Heart right ventricle (tissue), 16 donors: ENCODE measurements around the gene NOL12. TPM values are rescaled to one million over a fixed set of nuclear protein-coding genes. Genes with fewer than 3 reads are reported as not detected.
A peak's percentile ranks its signal among the peaks of the same experiment; 100 is the strongest.
"Not testable (repeated sequence)": the region's sequence is repeated elsewhere in the genome, so short reads cannot be mapped to it uniquely, and the experiment has no call there.

Source experiments
- ATAC-seq, 8 donors: fragments of 200-7000 bp; cut with Tn5 transposase; one replicate each; pipeline ENCODE4 v1.9.1; 2020; ENCODE audit warnings: mild to moderate bottlenecking in 8 of 8, moderate library complexity in 8 of 8, moderate number of reproducible peaks in 1 of 8
- DNase-seq, 2 donors: peaks; one replicate each; pipeline ENCODE4 v3.0.0-alpha.2; 2020
- H3K27ac ChIP-seq, 10 donors: fragments of 200-600 bp; sonication (generic) in 2 of 10; one replicate each; pipeline versions ENCODE4 v1.5.0 to v1.8.0; 2020 to 2022; ENCODE audit warnings: mild to moderate bottlenecking in 3 of 10
- H3K27me3 ChIP-seq, 7 donors: fragments of 200-600 bp; one replicate each; pipeline ENCODE4 v1.8.0; 2021 to 2022; ENCODE audit warnings: mild to moderate bottlenecking in 2 of 7
- H3K36me3 ChIP-seq, 9 donors: fragments of 200-600 bp; sonication (generic) in 1 of 9; one replicate each; pipeline versions ENCODE4 v1.5.0 to v1.8.0; 2020 to 2022; ENCODE audit warnings: mild to moderate bottlenecking in 2 of 9
- H3K4me1 ChIP-seq, 9 donors: fragments of 200-600 bp; sonication (generic) in 1 of 9; one replicate each; pipeline versions ENCODE4 v1.5.0 to v1.8.0; 2020 to 2022; ENCODE audit warnings: mild to moderate bottlenecking in 4 of 9
- H3K4me3 ChIP-seq, 10 donors: fragments of 200-600 bp; sonication (generic) in 2 of 10; one replicate each; pipeline versions ENCODE4 v1.5.0 to v1.8.0; 2020 to 2022; ENCODE audit warnings: mild to moderate bottlenecking in 7 of 10, moderate library complexity in 2 of 10
- H3K9me3 ChIP-seq, 11 donors: fragments of 200-600 bp in 10 of 11; sonication (generic) in 2 of 11; one replicate each; pipeline versions ENCODE4 v1.5.0 to v1.8.0; 2013 to 2022; ENCODE audit warnings: mild to moderate bottlenecking in 2 of 11, control low read depth in 1 of 11, moderate library complexity in 1 of 11
- WGBS, 2 donors: extraction: QIAGEN DNeasy Blood & Tissue Kit; methylation state at CpG; one replicate each; pipeline ENCODE4 v1.1.7; 2013; ENCODE audit warnings: inconsistent platforms in 1 of 2; 5-methylcytosine and 5-hydroxymethylcytosine counted together
- intact Hi-C, 10 donors: fragments of 100-400 bp; cut with DNase I; formaldehyde crosslinking; loops; one replicate each; pipeline versions ENCODE4 v1.11.1 to v1.14.2; 2022
- polyA plus RNA-seq, 2 donors: library from polyadenylated mRNA; stranded (reverse); fragments of 200-250 nt; gene quantifications; one replicate each; pipeline ENCODE4 v1.2.3, GENCODE V29; 2013
- total RNA-seq, 10 donors: library from RNA; stranded (reverse); fragmentation: NEBNext Ultra II Directional in 3 of 10; extraction: Animal tissue kit (Norgen Biotek cat#: 25700) in 3 of 10; gene quantifications; one replicate each; pipeline versions ENCODE4 v1.2.1 to v1.2.4, GENCODE V29; 2021 to 2023
- TF ChIP-seq, protein P1 (sequence below), 9 donors: fragments of 200-600 bp; sonication (generic) in 2 of 9; IDR thresholded peaks; one replicate each; pipeline versions ENCODE4 v1.5.0 to v1.8.0; 2021 to 2022; ENCODE audit warnings: antibody characterized with exemption in 9 of 9, mild to moderate bottlenecking in 5 of 9, moderate library complexity in 1 of 9
- donor health status: Arrhythmogenic right ventricular cardiomyopathy.
- donor health status: ischemic (EF 13 %, LVEDD 7.1; RV severe dilation, severe dysfunction).
- donor health status: healthy with polysubstance abuse.
- donor health status: DM: no; HTN: yes; CAD: no.
- donor health status: DM: no; HTN: no; CAD: no.
- donor health status: ischemic (EF 25% LVEDD 6.9; RV normal size, moderate dysfunction).
- donor health status: ischemic (EF 25% LVEDD 5.7; RV mildly dilated, moderate dysfunction).
- donor health status: healthy.
- donor health status: DM: yes; HTN: yes; CAD: no.
- donor health status: Ischemic cardiomyopathy.
- donor health status: ischemic (EF 35%, LVEDD 5.7; RV mildly dilated, moderate dysfunction).
- donor health status: nonischemic (EF 11% LVEDD 7.7; RV severe dilation, severe dysfunction).
- donor health status: DM: yes; HTN: yes; CAD: no.
- donor health status: PGD.
- donor health status: ischemic (EF 29% LVEDD 5.4; RV normal size, mild dysfunction).
- donor health status: nonischemic (EF 23%, LVEDD 6.1; RV moderate dilation, normal function).

Gene NOL12
- total and polyA plus RNA-seq, 12 donors: 10.8 to 35.3 (median 13.3) TPM

- no peak for DNase-seq
- H3K27me3 ChIP-seq: no peaks in the 10 kb centered on the region
- no peak for ATAC-seq
- TF ChIP-seq, protein P1, sequence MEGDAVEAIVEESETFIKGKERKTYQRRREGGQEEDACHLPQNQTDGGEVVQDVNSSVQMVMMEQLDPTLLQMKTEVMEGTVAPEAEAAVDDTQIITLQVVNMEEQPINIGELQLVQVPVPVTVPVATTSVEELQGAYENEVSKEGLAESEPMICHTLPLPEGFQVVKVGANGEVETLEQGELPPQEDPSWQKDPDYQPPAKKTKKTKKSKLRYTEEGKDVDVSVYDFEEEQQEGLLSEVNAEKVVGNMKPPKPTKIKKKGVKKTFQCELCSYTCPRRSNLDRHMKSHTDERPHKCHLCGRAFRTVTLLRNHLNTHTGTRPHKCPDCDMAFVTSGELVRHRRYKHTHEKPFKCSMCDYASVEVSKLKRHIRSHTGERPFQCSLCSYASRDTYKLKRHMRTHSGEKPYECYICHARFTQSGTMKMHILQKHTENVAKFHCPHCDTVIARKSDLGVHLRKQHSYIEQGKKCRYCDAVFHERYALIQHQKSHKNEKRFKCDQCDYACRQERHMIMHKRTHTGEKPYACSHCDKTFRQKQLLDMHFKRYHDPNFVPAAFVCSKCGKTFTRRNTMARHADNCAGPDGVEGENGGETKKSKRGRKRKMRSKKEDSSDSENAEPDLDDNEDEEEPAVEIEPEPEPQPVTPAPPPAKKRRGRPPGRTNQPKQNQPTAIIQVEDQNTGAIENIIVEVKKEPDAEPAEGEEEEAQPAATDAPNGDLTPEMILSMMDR (IDR thresholded peaks at IDR 0.05): no peak
- no peaks in the 10 kb centered on the region for H3K9me3 ChIP-seq
- H3K4me3 ChIP-seq: no peak overlapping the region
- H3K27ac ChIP-seq: no peak overlapping the region
- H3K4me1 ChIP-seq: no peaks in the 10 kb centered on the region
- 93% methylated on average over 9 of the region's 9 CpGs for WGBS, 2 donors
- H3K36me3 ChIP-seq: no peaks in the 10 kb centered on the region
- intact Hi-C loops: no loop called here
Measured at GRCh38 chr22:37716708-37717107, 30.6 kb downstream of the NOL12 start.

- H3K27me3 ChIP-seq, ATAC-seq, H3K27ac ChIP-seq, H3K4me3 ChIP-seq, DNase-seq, H3K36me3 ChIP-seq, H3K4me1 ChIP-seq, H3K9me3 ChIP-seq, intact Hi-C loops: not testable (repeated sequence)
- 94 to 97% methylated on average over 7 of the region's 7 CpGs for WGBS, 2 donors
Measured at GRCh38 chr22:37717235-37717634, 31.1 kb downstream of the NOL12 start.

- H3K36me3 ChIP-seq, DNase-seq, ATAC-seq, H3K27ac ChIP-seq, H3K4me1 ChIP-seq, H3K4me3 ChIP-seq, intact Hi-C loops, H3K9me3 ChIP-seq, H3K27me3 ChIP-seq: not testable (repeated sequence)
- 95 to 97% methylated on average over 38 of the region's 38 CpGs for WGBS, 2 donors
Measured at GRCh38 chr22:37717746-37718305, 31.7 kb downstream of the NOL12 start.

DNA sequence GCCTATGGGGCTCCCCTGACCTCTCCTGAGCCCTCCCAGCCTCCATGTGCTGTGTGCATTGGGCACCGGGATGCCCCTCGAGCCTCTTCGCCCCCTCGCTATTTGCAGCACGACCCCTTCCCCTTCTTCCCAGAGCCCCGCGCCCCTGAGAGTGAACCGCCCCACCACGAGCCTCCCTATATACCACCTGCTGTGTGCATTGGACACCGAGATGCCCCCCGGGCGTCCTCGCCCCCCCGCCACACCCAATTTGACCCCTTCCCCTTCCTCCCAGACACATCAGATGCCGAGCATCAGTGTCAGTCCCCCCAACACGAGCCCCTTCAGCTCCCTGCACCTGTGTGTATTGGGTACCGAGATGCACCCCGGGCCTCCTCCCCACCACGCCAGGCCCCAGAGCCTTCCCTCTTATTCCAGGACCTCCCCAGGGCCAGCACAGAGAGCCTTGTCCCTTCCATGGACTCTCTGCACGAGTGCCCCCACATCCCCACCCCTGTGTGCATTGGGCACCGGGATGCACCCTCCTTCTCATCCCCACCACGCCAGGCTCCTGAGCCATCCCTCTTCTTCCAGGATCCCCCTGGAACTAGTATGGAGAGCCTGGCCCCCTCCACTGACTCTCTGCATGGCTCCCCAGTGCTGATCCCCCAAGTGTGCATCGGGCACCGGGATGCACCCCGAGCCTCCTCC, 39.6 kb downstream of the NOL12 start:
- Histone ChIP-seq H3K27me3 (no peaks in the 10 kb centered on the region), H3K4me1 (peaks cover 0 to 27% (median 13%) of the 10 kb centered on the region in 9 donors), H3K9me3 (no peaks in the 10 kb centered on the region), H3K4me3 (no peak overlapping the region), H3K27ac (no peak overlapping the region), H3K36me3 (no peaks in the 10 kb centered on the region)
- intact Hi-C loops: loop anchor here in 1 of 10 donors (10.0 kb wide), 1 partner anchor 81 kb away; no protein-coding TSS in a partner anchor
- 93 to 95% methylated on average over 22 to 25 of the region's 25 CpGs for WGBS, 2 donors
- ATAC-seq (peak in 2 of 8 donors; percentile 13 to 39), DNase-seq (no peak)
- TF ChIP-seq, protein P1 (IDR thresholded peaks at IDR 0.05): no peak

- peak in 2 of 8 donors; percentile 18 to 48 for ATAC-seq
- no peak overlapping the region for H3K27ac ChIP-seq
- H3K36me3 ChIP-seq: no peaks in the 10 kb centered on the region
- intact Hi-C loops: loop anchor here in 1 of 10 donors (10.0 kb wide), 1 partner anchor 82 kb away; no protein-coding TSS in a partner anchor
- H3K9me3 ChIP-seq: no peaks in the 10 kb centered on the region
- WGBS, 2 donors: 90 to 93% methylated on average over 20 of the region's 20 CpGs
- peaks cover 0 to 33% (median 13%) of the 10 kb centered on the region in 9 donors for H3K4me1 ChIP-seq
- TF ChIP-seq, protein P1 (IDR thresholded peaks at IDR 0.05): peak in 4 of 9 donors; percentile 13 to 33 (median 20)
- H3K27me3 ChIP-seq: no peaks in the 10 kb centered on the region
- H3K4me3 ChIP-seq: no peak overlapping the region
- DNase-seq: no peak
Measured at GRCh38 chr22:37726241-37726887, 40.2 kb downstream of the NOL12 start.
